Esophagus squamous epithelium (tissue), 4 donors: Measurements from ENCODE around the gene UNC93B1.

Source experiments
- CTCF ChIP-seq, 6 experiments: fragments of 450-650 bp in 4 of 6; fragments of 200-600 bp in 2 of 6; sonication (generic) in 2 of 6; IDR thresholded peaks; one replicate each; pipeline ENCODE4 v1.5.1; 2016 to 2019; ENCODE audit warnings: antibody characterized with exemption in 6 of 6, mild to moderate bottlenecking in 4 of 6, moderate library complexity in 4 of 6
- POLR2A ChIP-seq, 4 donors: fragments of 450-650 bp; IDR thresholded peaks; one replicate each; pipeline ENCODE4 v1.6.1; 2017; ENCODE audit warnings: antibody characterized with exemption in 4 of 4, mild to moderate bottlenecking in 4 of 4, moderate library complexity in 3 of 4

GRCh38 chr11:68040101-68040956, 36.4 kb upstream of the UNC93B1 start:
- TF ChIP-seq CTCF (IDR thresholded peaks at IDR 0.05), result no peak
- TF ChIP-seq POLR2A (IDR thresholded peaks at IDR 0.05), result peak in 1 of 4 donors; percentile 26
